Right lobe of liver (tissue), 4 donors: ENCODE measurements around the gene RIPK4.

Experiments used
- CTCF ChIP-seq, 4 donors: fragments of 200-600 bp in 3 of 4; fragments of 450-650 bp in 1 of 4; IDR thresholded peaks; one replicate each; pipeline versions ENCODE4 v1.5.1 to v1.8.0; 2016 to 2022; ENCODE audit warnings: antibody characterized with exemption in 4 of 4, mild to moderate bottlenecking in 2 of 4
- POLR2A ChIP-seq: fragments of 450-650 bp; IDR thresholded peaks from one replicate; pipeline ENCODE4 v1.6.1; 2017; ENCODE audit warnings: antibody characterized with exemption, mild to moderate bottlenecking
- donor health status: DM: no; HTN: no; CAD: no.
- donor health status: DM: no; HTN: no; CAD: no.
- donor health status: DM: no; HTN: yes; CAD: no.

- no peak for TF ChIP-seq CTCF (IDR thresholded peaks at IDR 0.05)
- no peak for TF ChIP-seq POLR2A
These were observed 39.9 kb upstream of the RIPK4 start for GRCh38 chr21:41806773-41807172.
